GM12873 (cell line): ENCODE data around the gene VAMP1.

Experiments
- TF ChIP-seq, protein P1 (sequence below): IDR thresholded peaks from 2 replicates; pipeline ENCODE4 v1.5.1; 2012; ENCODE audit warnings: low read depth, mild to moderate bottlenecking, moderate library complexity, low read length, control low read depth; ENCODE audit not compliant: insufficient read depth; ENCODE audit errors: missing control alignments

Gene VAMP1, protein sequence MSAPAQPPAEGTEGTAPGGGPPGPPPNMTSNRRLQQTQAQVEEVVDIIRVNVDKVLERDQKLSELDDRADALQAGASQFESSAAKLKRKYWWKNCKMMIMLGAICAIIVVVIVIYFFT

GRCh38 chr12:6470375-6471163 lies at the start of gene VAMP1:
TSS of gene VAMP1 (minus strand) at chr12:6470677. CDS start at chr12:6470531, 146 bp downstream.
- TF ChIP-seq, protein P1, sequence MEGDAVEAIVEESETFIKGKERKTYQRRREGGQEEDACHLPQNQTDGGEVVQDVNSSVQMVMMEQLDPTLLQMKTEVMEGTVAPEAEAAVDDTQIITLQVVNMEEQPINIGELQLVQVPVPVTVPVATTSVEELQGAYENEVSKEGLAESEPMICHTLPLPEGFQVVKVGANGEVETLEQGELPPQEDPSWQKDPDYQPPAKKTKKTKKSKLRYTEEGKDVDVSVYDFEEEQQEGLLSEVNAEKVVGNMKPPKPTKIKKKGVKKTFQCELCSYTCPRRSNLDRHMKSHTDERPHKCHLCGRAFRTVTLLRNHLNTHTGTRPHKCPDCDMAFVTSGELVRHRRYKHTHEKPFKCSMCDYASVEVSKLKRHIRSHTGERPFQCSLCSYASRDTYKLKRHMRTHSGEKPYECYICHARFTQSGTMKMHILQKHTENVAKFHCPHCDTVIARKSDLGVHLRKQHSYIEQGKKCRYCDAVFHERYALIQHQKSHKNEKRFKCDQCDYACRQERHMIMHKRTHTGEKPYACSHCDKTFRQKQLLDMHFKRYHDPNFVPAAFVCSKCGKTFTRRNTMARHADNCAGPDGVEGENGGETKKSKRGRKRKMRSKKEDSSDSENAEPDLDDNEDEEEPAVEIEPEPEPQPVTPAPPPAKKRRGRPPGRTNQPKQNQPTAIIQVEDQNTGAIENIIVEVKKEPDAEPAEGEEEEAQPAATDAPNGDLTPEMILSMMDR: no peak

GRCh38 chr12:6520186-6520585 lies 49.7 kb upstream of the VAMP1 start:
- TF ChIP-seq, protein P1: no peak

DNA sequence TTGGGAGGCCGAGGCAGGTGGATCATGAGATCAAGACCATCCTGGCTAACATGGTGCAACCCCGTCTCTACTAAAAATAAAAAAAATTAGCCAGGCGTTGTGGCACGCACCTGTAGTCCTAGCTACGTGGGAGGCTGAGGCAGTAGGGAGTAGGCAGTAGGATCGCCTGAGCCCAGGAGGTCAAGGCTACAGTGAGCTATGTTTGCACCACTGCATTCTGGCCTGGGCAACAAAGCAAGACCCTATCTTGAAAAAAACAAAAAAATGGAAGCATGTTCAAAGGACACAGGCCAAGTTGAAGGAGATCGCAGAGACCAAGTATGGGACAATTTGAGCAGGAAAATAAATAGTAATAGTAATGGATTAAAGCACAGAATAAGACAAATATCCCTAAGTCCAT lies 37.6 kb upstream of the VAMP1 start:
- TF ChIP-seq, protein P1: no peak

DNA sequence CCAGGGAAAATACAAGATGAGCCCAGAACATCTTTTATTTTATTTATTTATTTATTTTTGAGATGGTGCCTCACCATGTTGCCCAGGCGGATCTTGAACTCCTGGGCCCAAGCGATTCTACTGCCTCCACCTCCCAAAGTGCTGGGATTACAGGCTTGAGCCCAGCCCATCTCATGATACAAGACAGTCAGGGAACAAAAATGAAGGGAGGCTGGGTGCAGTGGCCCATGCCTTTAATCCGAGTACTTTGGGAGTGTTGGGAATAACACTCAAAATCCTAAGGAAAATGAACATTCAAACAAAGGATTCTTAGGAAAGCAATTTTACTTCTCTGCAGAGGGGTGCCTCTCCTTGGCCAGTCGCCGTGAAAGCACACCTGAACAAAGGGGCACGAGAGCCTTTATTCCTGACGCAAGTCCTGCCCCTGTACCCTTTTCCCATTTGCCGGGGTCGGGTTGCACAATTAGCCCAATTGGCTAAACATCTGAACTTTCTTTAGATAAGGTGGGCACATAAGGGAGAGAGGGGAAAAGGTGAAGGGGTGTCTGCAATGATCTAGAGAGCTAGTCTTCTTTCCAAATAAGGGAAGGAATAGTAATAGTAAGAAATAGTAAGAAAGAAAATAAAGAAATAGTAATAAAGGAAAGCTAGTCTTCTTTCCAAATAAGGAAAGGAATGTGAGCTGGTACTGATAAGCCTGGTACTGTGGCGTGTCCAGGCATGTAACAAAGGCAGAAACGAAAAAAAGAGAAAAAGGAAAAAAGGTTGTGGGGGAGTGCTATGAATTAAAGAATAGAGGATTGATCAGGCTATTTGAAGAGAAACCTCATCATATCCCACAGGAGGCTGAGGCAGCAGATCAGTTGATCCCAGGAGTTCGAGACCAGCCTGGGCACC lies 36.9 kb upstream of the VAMP1 start:
- TF ChIP-seq, protein P1: no peak

GRCh38 chr12:6500466-6500865 lies 30.0 kb upstream of the VAMP1 start:
- TF ChIP-seq, protein P1: no peak

DNA sequence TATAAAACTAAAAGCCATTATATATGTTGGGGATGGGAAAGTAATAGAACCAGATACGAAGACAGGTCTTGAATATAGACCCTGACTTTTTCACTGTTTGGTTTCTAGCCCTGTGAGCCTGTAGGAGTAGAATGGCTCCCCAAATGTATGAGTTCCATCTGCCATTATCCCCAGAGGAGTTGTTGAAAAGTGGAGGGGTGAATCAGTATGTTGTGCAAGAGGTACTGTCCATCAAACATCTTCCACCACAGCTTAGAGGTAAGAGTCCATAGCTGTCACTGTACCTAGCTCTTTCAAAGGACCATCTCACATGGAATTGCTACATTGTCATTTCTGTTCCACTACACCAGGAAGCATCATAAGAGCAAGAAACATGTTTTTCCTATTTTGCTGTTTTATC lies 24.5 kb upstream of the VAMP1 start:
- TF ChIP-seq, protein P1: no peak

- TF ChIP-seq, protein P1: peak; percentile 26
Measured at GRCh38 chr12:6494258-6494743, 23.8 kb upstream of the VAMP1 start.
